ENCODE results near the gene KRT72.

Gene KRT72

GRCh38 chr12:52539083-52539820 is 62.0 kb downstream of the KRT72 start:
- no peak for DNase-seq

- DNase-seq: no peak
Measured at GRCh38 chr12:52537101-52537500, 64.2 kb downstream of the KRT72 start.
